ENCODE data around the gene FDXR. TPM values are rescaled to one million over a fixed set of nuclear protein-coding genes. Genes with fewer than 3 reads are reported as not detected.

FDXR gene
- total RNA-seq, 1 experiment from 2014 or later = 39.7 TPM

DNA sequence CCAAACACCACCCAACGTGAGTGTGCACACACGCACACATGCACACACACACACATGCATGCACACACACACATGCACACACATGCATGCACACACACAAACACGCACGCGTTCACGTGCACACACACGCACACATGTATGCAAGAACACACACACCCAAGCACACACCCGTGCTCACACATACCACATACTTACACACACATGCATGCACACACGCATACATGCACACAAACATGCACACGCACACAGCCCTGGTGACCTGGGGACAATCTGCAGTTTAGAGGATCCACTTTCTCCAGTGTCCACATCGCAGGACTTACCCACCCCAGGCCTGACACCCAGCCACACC, 44.0 kb upstream of the FDXR start:
- no peak overlapping the region; a peak in 1 of 7 replicates for H3K27ac Mint-ChIP-seq
- H2BK20ac ChIP-seq (ENCODE audit: low read depth, low read length, poor library complexity, severe bottlenecking) = no peak overlapping the region
- H4K91ac ChIP-seq (ENCODE audit: insufficient read length, low read depth, low read length) = no peak overlapping the region
- H3K27me3 Mint-ChIP-seq (ENCODE audit: low read depth) = peaks cover 48% of the 10 kb centered on the region
- H3K27ac ChIP-seq (ENCODE audit: insufficient read length, low read depth, low read length) = no peak overlapping the region
- no peaks in the 10 kb centered on the region for H3K79me1 ChIP-seq (ENCODE audit: insufficient read depth, low read depth, low read length, poor library complexity, severe bottlenecking)
- no peak overlapping the region for H2BK15ac ChIP-seq (ENCODE audit: low read depth, low read length)
- no peak overlapping the region for H3K23ac ChIP-seq (ENCODE audit: insufficient read length, low read depth, low read length)
- no peak overlapping the region for H2AFZ ChIP-seq (ENCODE audit: low read length)
- H2BK120ac ChIP-seq (ENCODE audit: low read depth, low read length, poor library complexity, severe bottlenecking) = no peak overlapping the region
- H3K4me1 Mint-ChIP-seq = peaks cover 13 to 31% of the 10 kb centered on the region in 2 experiments
- no peak overlapping the region for H2BK5ac ChIP-seq (ENCODE audit: insufficient read length, low read length)
- no peak overlapping the region for H3K56ac ChIP-seq (ENCODE audit: insufficient read length, low read depth, low read length)
- H3K18ac ChIP-seq (ENCODE audit: insufficient read length, low read depth, low read length) = no peak overlapping the region
- no peak overlapping the region for H3K4me3 Mint-ChIP-seq
- WGBS (ENCODE audit: extremely low coverage, insufficient read length, low lambda C conversion rate) = no CpG with 5 or more reads among the region's 11 CpGs
- TF ChIP-seq, protein P1, sequence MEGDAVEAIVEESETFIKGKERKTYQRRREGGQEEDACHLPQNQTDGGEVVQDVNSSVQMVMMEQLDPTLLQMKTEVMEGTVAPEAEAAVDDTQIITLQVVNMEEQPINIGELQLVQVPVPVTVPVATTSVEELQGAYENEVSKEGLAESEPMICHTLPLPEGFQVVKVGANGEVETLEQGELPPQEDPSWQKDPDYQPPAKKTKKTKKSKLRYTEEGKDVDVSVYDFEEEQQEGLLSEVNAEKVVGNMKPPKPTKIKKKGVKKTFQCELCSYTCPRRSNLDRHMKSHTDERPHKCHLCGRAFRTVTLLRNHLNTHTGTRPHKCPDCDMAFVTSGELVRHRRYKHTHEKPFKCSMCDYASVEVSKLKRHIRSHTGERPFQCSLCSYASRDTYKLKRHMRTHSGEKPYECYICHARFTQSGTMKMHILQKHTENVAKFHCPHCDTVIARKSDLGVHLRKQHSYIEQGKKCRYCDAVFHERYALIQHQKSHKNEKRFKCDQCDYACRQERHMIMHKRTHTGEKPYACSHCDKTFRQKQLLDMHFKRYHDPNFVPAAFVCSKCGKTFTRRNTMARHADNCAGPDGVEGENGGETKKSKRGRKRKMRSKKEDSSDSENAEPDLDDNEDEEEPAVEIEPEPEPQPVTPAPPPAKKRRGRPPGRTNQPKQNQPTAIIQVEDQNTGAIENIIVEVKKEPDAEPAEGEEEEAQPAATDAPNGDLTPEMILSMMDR (conservative IDR thresholded peaks at IDR 0.05) = no peak
- H3K4ac ChIP-seq (ENCODE audit: low read depth, low read length) = no peak overlapping the region
- H4K5ac ChIP-seq (ENCODE audit: insufficient read length, low read depth, low read length) = no peak overlapping the region
- H2BK12ac ChIP-seq (ENCODE audit: insufficient read length, low read depth, low read length) = no peak overlapping the region
- no peak overlapping the region for H3K14ac ChIP-seq (ENCODE audit: insufficient read depth, low read length)
- no peak overlapping the region for H2AK5ac ChIP-seq (ENCODE audit: insufficient read length, low read length)
- no peaks in the 10 kb centered on the region for H3K27me3 ChIP-seq (ENCODE audit: insufficient read depth, low read length)
- no peak overlapping the region for H3K4me2 ChIP-seq (ENCODE audit: insufficient read depth, insufficient read length, low read length)
- H3T11ph ChIP-seq (ENCODE audit: low read length) = no peak overlapping the region
- peaks cover 0 to 3% (median 3%) of the 10 kb centered on the region in 3 experiments; a peak in 4 of 7 replicates for H3K36me3 Mint-ChIP-seq (ENCODE audit: insufficient read depth in 1 of 3, low read depth in 3 of 3)
- H3K9me3 ChIP-seq (ENCODE audit: control insufficient read depth, low read depth, low read length) = no peaks in the 10 kb centered on the region
- no peak overlapping the region for H3K9ac ChIP-seq (ENCODE audit: extremely low read depth, insufficient read length, low read length)
- no peaks in the 10 kb centered on the region for H4K20me1 ChIP-seq (ENCODE audit: control insufficient read depth, insufficient read depth, insufficient read length)
- H3K23me2 ChIP-seq (ENCODE audit: insufficient read length, low read depth, low read length, poor library complexity, severe bottlenecking) = no peaks in the 10 kb centered on the region
- peak overlapping the region; percentile 84 for H4K8ac ChIP-seq (replicated peaks; ENCODE audit: insufficient read length, low read depth, low read length)
- H3K4me1 ChIP-seq (ENCODE audit: insufficient read depth, low read length) = no peaks in the 10 kb centered on the region
- peak; percentile 27 for DNase-seq
- H3K79me2 ChIP-seq (ENCODE audit: insufficient read depth, low read length) = no peaks in the 10 kb centered on the region
- peaks cover 0 to 2% of the 10 kb centered on the region in 2 experiments; a peak in 2 of 5 replicates for H3K9me3 Mint-ChIP-seq

Data from H9 (cell line).